Measurements from ENCODE around the gene ARID1B. TPM values are rescaled to one million over a fixed set of nuclear protein-coding genes. Genes with fewer than 3 reads are reported as not detected.

ARID1B gene
- total and polyA plus RNA-seq, 9 of the 15 experiments (the other 6 are each of a cell fraction or from before 2014, with no cell fraction given) = 12.5 to 50.5 (median 25.8) TPM

DNA sequence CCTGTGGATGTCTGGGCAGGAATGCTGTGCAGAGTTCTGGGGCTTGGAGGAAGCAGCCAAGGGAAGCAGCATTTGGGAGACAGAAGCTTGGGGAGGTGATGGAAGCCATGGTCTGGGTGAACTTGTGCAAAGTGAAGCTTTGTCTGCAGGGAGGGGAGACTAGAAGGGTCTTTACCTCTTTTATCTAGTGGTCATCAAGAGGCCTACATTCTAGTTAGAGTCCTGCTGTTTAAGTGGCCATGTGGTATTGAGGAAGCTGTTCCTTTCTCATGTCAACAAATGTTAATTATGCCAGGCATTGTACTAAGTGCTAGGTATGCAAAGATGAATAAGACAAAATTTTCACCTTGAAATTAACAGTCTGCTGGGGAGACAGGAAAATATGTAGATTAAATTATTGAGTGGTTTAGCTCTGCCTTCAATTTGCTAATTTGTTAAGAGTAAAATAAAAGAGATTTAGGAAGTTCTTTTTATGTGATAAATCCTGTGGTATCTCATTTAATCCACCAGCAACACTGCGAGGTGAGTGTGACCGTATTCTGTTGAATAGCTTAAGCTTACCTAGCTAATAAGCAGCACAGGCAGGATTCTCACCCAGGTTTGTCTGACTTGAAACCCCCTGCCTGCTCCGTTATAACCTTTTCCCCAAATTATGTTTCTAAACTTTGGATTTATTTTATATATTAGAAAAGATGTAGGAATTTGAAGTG is 43.1 kb downstream of the ARID1B start:
- no peak for FAIRE-seq
- CTCF ChIA-PET (ENCODE audit: low intra/inter-chr PET ratio) = no interaction called here

DNA sequence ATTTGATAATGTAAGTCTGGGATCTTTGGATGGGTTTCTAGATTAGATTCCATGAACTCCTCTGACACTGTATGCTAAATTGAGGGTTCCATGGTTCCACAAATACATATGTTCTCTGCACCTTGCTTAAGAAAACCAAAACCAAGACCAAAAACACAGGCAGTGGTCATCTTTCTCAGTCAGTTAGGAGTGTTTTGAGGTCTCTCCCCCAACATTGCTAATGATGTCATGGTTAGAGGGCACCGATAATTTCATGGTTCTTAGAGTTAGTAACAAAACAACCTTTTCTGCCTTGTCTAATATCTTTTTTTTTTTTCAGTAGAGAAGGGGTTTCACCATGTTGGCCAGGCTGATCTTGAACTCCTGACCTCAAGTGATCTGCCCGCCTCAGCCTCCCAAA is 44.5 kb downstream of the ARID1B start:
- H3K9ac ChIP-seq (ENCODE audit: insufficient read depth in 1 of 2, low read depth in 2 of 2, low read length in 2 of 2) = no peak overlapping the region
- peaks cover 91% of the 10 kb centered on the region for H3K79me2 ChIP-seq (ENCODE audit: control insufficient read depth, insufficient read depth, low read length)
- no peaks in the 10 kb centered on the region for H3K36me3 ChIP-seq (ENCODE audit: control insufficient read depth, insufficient read depth, low read length)
- WGBS (ENCODE audit: insufficient coverage, low coverage, missing lambda C conversion rate) = 61% methylated on average over 2 of the region's 2 CpGs
- peaks cover 9 to 16% of the 10 kb centered on the region in 2 experiments for H3K4me1 ChIP-seq (replicated peaks in 1 of 2; ENCODE audit: control insufficient read depth in 2 of 2, insufficient read depth in 2 of 2, low read length in 2 of 2)
- no peak overlapping the region for H3K27ac ChIP-seq (ENCODE audit: extremely low read depth, low read depth, low read length)
- ATAC-seq (no peak), FAIRE-seq (no peak), DNase-seq (ENCODE audit: extremely low read depth in 1 of 4, low spot score in 3 of 4) (no peak)
- in situ Hi-C loops (cut with MboI) (no loop called here), intact Hi-C loops (cut with micrococcal nuclease) (no loop called here)
- CTCF ChIA-PET (ENCODE audit: low intra/inter-chr PET ratio) = no interaction called here
- H3K9me3 ChIP-seq (replicated peaks; ENCODE audit: control insufficient read depth, insufficient read depth, low read depth, low read length) = no peaks in the 10 kb centered on the region
- BruUV-seq (replicated peaks) = no TSS peak
- no peak overlapping the region for H3K4me3 ChIP-seq
- no peak overlapping the region for H2AFZ ChIP-seq (ENCODE audit: low read depth, low read length)
- no peaks in the 10 kb centered on the region for H3K9me1 ChIP-seq (ENCODE audit: control insufficient read depth, insufficient read depth, low read length)
- POLR2A ChIA-PET = interaction anchor here (1.2 kb wide), 1 partner anchor 19 kb away, joined by 3 read pairs; no protein-coding TSS in a partner anchor
- peaks cover 42% of the 10 kb centered on the region for H4K20me1 ChIP-seq (replicated peaks; ENCODE audit: control insufficient read depth, insufficient read depth, low read length)
- no peak overlapping the region for H3K4me2 ChIP-seq (ENCODE audit: insufficient read depth, low read length)
- H3K27me3 ChIP-seq (ENCODE audit: control insufficient read depth in 2 of 2, insufficient read depth in 2 of 2, low read length in 2 of 2) = no peaks in the 10 kb centered on the region
- no peak for TF ChIP-seq MEF2A (IDR thresholded peaks at IDR 0.05; ENCODE audit: control insufficient read depth, low read depth, low read length)
- TF ChIP-seq, protein P1, sequence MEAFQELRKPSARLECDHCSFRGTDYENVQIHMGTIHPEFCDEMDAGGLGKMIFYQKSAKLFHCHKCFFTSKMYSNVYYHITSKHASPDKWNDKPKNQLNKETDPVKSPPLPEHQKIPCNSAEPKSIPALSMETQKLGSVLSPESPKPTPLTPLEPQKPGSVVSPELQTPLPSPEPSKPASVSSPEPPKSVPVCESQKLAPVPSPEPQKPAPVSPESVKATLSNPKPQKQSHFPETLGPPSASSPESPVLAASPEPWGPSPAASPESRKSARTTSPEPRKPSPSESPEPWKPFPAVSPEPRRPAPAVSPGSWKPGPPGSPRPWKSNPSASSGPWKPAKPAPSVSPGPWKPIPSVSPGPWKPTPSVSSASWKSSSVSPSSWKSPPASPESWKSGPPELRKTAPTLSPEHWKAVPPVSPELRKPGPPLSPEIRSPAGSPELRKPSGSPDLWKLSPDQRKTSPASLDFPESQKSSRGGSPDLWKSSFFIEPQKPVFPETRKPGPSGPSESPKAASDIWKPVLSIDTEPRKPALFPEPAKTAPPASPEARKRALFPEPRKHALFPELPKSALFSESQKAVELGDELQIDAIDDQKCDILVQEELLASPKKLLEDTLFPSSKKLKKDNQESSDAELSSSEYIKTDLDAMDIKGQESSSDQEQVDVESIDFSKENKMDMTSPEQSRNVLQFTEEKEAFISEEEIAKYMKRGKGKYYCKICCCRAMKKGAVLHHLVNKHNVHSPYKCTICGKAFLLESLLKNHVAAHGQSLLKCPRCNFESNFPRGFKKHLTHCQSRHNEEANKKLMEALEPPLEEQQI (IDR thresholded peaks at IDR 0.05) = no peak
- no peak for TF ChIP-seq ESRRB (CRISPR knock-in tag; IDR thresholded peaks at IDR 0.05; ENCODE audit: borderline replicate concordance)
- TF ChIP-seq ZNF124 (CRISPR knock-in tag; IDR thresholded peaks at IDR 0.05) = no peak
- TF ChIP-seq, protein P2, sequence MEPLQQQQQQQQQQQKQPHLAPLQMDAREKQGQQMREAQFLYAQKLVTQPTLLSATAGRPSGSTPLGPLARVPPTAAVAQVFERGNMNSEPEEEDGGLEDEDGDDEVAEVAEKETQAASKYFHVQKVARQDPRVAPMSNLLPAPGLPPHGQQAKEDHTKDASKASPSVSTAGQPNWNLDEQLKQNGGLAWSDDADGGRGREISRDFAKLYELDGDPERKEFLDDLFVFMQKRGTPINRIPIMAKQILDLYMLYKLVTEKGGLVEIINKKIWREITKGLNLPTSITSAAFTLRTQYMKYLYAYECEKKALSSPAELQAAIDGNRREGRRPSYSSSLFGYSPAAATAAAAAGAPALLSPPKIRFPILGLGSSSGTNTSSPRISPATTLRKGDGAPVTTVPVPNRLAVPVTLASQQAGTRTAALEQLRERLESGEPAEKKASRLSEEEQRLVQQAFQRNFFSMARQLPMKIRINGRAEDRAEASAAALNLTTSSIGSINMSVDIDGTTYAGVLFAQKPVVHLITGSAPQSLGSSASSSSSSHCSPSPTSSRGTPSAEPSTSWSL (CRISPR knock-in tag; IDR thresholded peaks at IDR 0.05; ENCODE audit: borderline replicate concordance) = no peak
- TF ChIP-seq MAZ (CRISPR knock-in tag; conservative IDR thresholded peaks at IDR 0.05 in 1 of 2, IDR thresholded peaks at IDR 0.05 in 1 of 2) = no peak
- TF ChIP-seq CBX8 (IDR thresholded peaks at IDR 0.05; ENCODE audit: borderline replicate concordance, extremely low read depth, low read depth, low read length, poor library complexity, severe bottlenecking) = no peak
- TF ChIP-seq ZNF24 (IDR thresholded peaks at IDR 0.05) = no peak

More for the DNA sequence above, 43.1 kb downstream of the ARID1B start:
- Histone ChIP-seq H3K79me2 (ENCODE audit: control insufficient read depth, insufficient read depth, low read length) (peaks cover 91% of the 10 kb centered on the region), H3K9ac (ENCODE audit: insufficient read depth in 1 of 2, low read depth in 2 of 2, low read length in 2 of 2) (no peak overlapping the region), H3K36me3 (ENCODE audit: control insufficient read depth, insufficient read depth, low read length) (no peaks in the 10 kb centered on the region), H3K9me3 (replicated peaks; ENCODE audit: control insufficient read depth, insufficient read depth, low read depth, low read length) (no peaks in the 10 kb centered on the region), H3K9me1 (ENCODE audit: control insufficient read depth, insufficient read depth, low read length) (no peaks in the 10 kb centered on the region), H3K27ac (ENCODE audit: extremely low read depth, low read depth, low read length) (no peak overlapping the region), H3K27me3 (ENCODE audit: control insufficient read depth in 2 of 2, insufficient read depth in 2 of 2, low read length in 2 of 2) (no peaks in the 10 kb centered on the region), H3K4me1 (replicated peaks in 1 of 2; ENCODE audit: control insufficient read depth in 2 of 2, insufficient read depth in 2 of 2, low read length in 2 of 2) (peaks cover 14 to 20% of the 10 kb centered on the region in 2 experiments), H3K4me3 (no peak overlapping the region), H4K20me1 (replicated peaks; ENCODE audit: control insufficient read depth, insufficient read depth, low read length) (peaks cover 42% of the 10 kb centered on the region), H3K4me2 (ENCODE audit: insufficient read depth, low read length) (no peak overlapping the region), H2AFZ (ENCODE audit: low read depth, low read length) (no peak overlapping the region)
- intact Hi-C loops (cut with micrococcal nuclease) (no loop called here), in situ Hi-C loops (cut with MboI) (no loop called here)
- BruUV-seq (replicated peaks) = no TSS peak
- DNase-seq (ENCODE audit: extremely low read depth in 1 of 4, low spot score in 3 of 4) (no peak), ATAC-seq (no peak)
- no peak for TF ChIP-seq SMARCA4 (IDR thresholded peaks at IDR 0.05)
- POLR2A ChIA-PET = interaction anchor here (0.6 to 1.4 kb wide), 6 partner anchors 12 to 40 kb away, joined by 3 to 7 read pairs (median 4); no protein-coding TSS in a partner anchor
- 67% methylated on average over 3 of the region's 3 CpGs for WGBS (ENCODE audit: insufficient coverage, low coverage, missing lambda C conversion rate)
